OCI-LY3 (cell line): ENCODE measurements around the gene RIMKLB.

Experiments used
- H2AFZ ChIP-seq: fragments of 200-600, 300-600 bp; shearing (Covaris generic); 2 replicates; pipeline ENCODE4 v1.6.0; 2014; ENCODE audit warnings: antibody characterized with exemption, low read depth, low read length
- H3K27ac ChIP-seq: fragments of 200-600, 300-600 bp; sonication (generic); 2 replicates; pipeline ENCODE4 v1.5.1; 2014; ENCODE audit warnings: mild to moderate bottlenecking, low read length, moderate library complexity, mixed read lengths
- H3K27me3 ChIP-seq: fragments of 200-600, 300-600 bp; sonication (generic); 2 replicates; pipeline ENCODE4 v1.6.1; 2014; ENCODE audit warnings: low read depth, low read length, mixed read lengths
- H3K36me3 ChIP-seq: fragments of 200-600, 300-600 bp; sonication (generic); replicated peaks from 2 replicates; pipeline ENCODE3; 2014; ENCODE audit warnings: low read depth, low read length, mixed read lengths
- H3K4me1 ChIP-seq: fragments of 300-600, 200-600 bp; sonication (generic); 2 replicates; pipeline ENCODE4 v1.6.1; 2014; ENCODE audit warnings: low read length, mixed read lengths
- H3K4me2 ChIP-seq: fragments of 200-600, 300-600 bp; sonication (generic); 2 replicates; pipeline ENCODE4 v1.6.1; 2014; ENCODE audit warnings: low read length, mixed read lengths
- H3K4me3 ChIP-seq: fragments of 300-600, 200-600 bp; sonication (generic); 2 replicates; pipeline ENCODE4 v1.5.1; 2014; ENCODE audit warnings: antibody characterized with exemption, mild to moderate bottlenecking, low read length, moderate library complexity
- H3K79me2 ChIP-seq: fragments of 300-600, 200-600 bp; shearing (Covaris generic); 2 replicates; pipeline ENCODE4 v1.6.1; 2014; ENCODE audit warnings: mild to moderate bottlenecking, low read length, mixed read lengths
- H3K9ac ChIP-seq: fragments of 300-600, 200-600 bp; shearing (Covaris generic); 2 replicates; pipeline ENCODE4 v1.6.0; 2014; ENCODE audit warnings: mild to moderate bottlenecking, low read length, moderate library complexity
- H3K9me3 ChIP-seq: fragments of 200-600, 300-600 bp; shearing (Covaris generic); 2 replicates; pipeline ENCODE4 v1.6.1; 2014; ENCODE audit warnings: low read length, mixed read lengths; ENCODE audit not compliant: insufficient read depth
- H4K20me1 ChIP-seq: fragments of 200-600, 300-600 bp; sonication (generic); 2 replicates; pipeline ENCODE4 v1.6.1; 2016; ENCODE audit warnings: low read length, mixed read lengths; ENCODE audit not compliant: insufficient read depth
- CTCF ChIP-seq: fragments of 200-600, 300-600 bp; sonication (generic); IDR thresholded peaks from 2 replicates; pipeline ENCODE4 v1.5.1; 2014; ENCODE audit warnings: antibody characterized with exemption, low read length, low read depth
- EZH2phosphoT487 ChIP-seq: fragments of 200-600 bp; shearing (Covaris generic); IDR thresholded peaks from 2 replicates; pipeline ENCODE4 v1.6.1; 2018; ENCODE audit warnings: antibody characterized with exemption, mixed run types, low read depth

RIMKLB gene

GRCh38 chr12:8823565-8824300 lies 125.9 kb downstream of the RIMKLB start:
- H3K9ac ChIP-seq = peak overlapping the region; percentile 5; the same call in 1 of the 2 replicates
- peak overlapping the region; percentile 84 for H2AFZ ChIP-seq
- peaks cover 18% of the 10 kb centered on the region for H3K4me1 ChIP-seq
- no peaks in the 10 kb centered on the region for H3K36me3 ChIP-seq
- no peaks in the 10 kb centered on the region for H3K79me2 ChIP-seq
- no peaks in the 10 kb centered on the region for H3K9me3 ChIP-seq
- no peak overlapping the region for H3K27ac ChIP-seq
- H3K4me2 ChIP-seq = peak overlapping the region; percentile 40
- peak overlapping the region; percentile 26 for H3K4me3 ChIP-seq
- H3K27me3 ChIP-seq = no peaks in the 10 kb centered on the region
- TF ChIP-seq EZH2phosphoT487 (no peak), CTCF (peak; percentile 97)
- H4K20me1 ChIP-seq = no peaks in the 10 kb centered on the region

- no peak overlapping the region for H3K9ac ChIP-seq
- H3K36me3 ChIP-seq = no peaks in the 10 kb centered on the region
- H3K9me3 ChIP-seq = no peaks in the 10 kb centered on the region
- H3K27me3 ChIP-seq = no peaks in the 10 kb centered on the region
- no peak overlapping the region for H3K4me3 ChIP-seq
- no peaks in the 10 kb centered on the region for H4K20me1 ChIP-seq
- TF ChIP-seq EZH2phosphoT487 (no peak), CTCF (no peak)
- H3K4me2 ChIP-seq = no peak overlapping the region
- peaks cover 16% of the 10 kb centered on the region for H3K4me1 ChIP-seq
- H3K27ac ChIP-seq = no peak overlapping the region
- H3K79me2 ChIP-seq = no peaks in the 10 kb centered on the region
- H2AFZ ChIP-seq = no peak overlapping the region
These were observed 129.9 kb downstream of the RIMKLB start for GRCh38 chr12:8827551-8828256.

- H2AFZ ChIP-seq = no peak overlapping the region
- no peaks in the 10 kb centered on the region for H3K27me3 ChIP-seq
- H3K4me2 ChIP-seq = no peak overlapping the region
- no peak overlapping the region for H3K4me3 ChIP-seq
- H4K20me1 ChIP-seq = no peaks in the 10 kb centered on the region
- H3K9ac ChIP-seq = no peak overlapping the region
- TF ChIP-seq EZH2phosphoT487 (no peak), CTCF (no peak)
- H3K9me3 ChIP-seq = no peaks in the 10 kb centered on the region
- H3K79me2 ChIP-seq = no peaks in the 10 kb centered on the region
- H3K27ac ChIP-seq = no peak overlapping the region
- H3K4me1 ChIP-seq = peaks cover 8% of the 10 kb centered on the region
- H3K36me3 ChIP-seq = no peaks in the 10 kb centered on the region
These were observed 130.7 kb downstream of the RIMKLB start for GRCh38 chr12:8828257-8829124.
